ENCODE data around the gene STX16.

Gene STX16

GRCh38 chr20:58636396-58636982 is 14.6 kb upstream of the STX16 start:
- TF ChIP-seq REST (IDR thresholded peaks at IDR 0.05; ENCODE audit: insufficient read depth in 1 of 2, low read depth in 2 of 2, low read length in 2 of 2) (no peak), TAF1 (IDR thresholded peaks at IDR 0.05; ENCODE audit: borderline replicate concordance, insufficient read depth, low read length) (no peak)

GRCh38 chr20:58636983-58637421 is 14.1 kb upstream of the STX16 start:
- no peak for TF ChIP-seq POLR2AphosphoS5 (IDR thresholded peaks at IDR 0.05; ENCODE audit: low read depth, low read length)
- no peak for TF ChIP-seq REST (IDR thresholded peaks at IDR 0.05; ENCODE audit: insufficient read depth in 1 of 2, low read depth in 2 of 2, low read length in 2 of 2)
- TF ChIP-seq SIN3A (IDR thresholded peaks at IDR 0.05; ENCODE audit: borderline replicate concordance, insufficient read depth, low read length), result no peak
- TF ChIP-seq FOXP2 (optimal IDR thresholded peaks at IDR 0.05; ENCODE audit: borderline replicate concordance, extremely low read depth, extremely low read length, insufficient read depth), result no peak
- no peak for TF ChIP-seq TAF1 (IDR thresholded peaks at IDR 0.05; ENCODE audit: borderline replicate concordance, insufficient read depth, low read length)

- TF ChIP-seq TAF1 (IDR thresholded peaks at IDR 0.05; ENCODE audit: borderline replicate concordance, insufficient read depth, low read length) (no peak), FOXP2 (optimal IDR thresholded peaks at IDR 0.05; ENCODE audit: borderline replicate concordance, extremely low read depth, extremely low read length, insufficient read depth) (no peak), REST (IDR thresholded peaks at IDR 0.05; ENCODE audit: insufficient read depth in 1 of 2, low read depth in 2 of 2, low read length in 2 of 2) (no peak)
Observed at GRCh38 chr20:58637466-58638213, 13.4 kb upstream of the STX16 start.

- TF ChIP-seq POLR2AphosphoS5 (IDR thresholded peaks at IDR 0.05; ENCODE audit: low read depth, low read length) (no peak), TAF1 (IDR thresholded peaks at IDR 0.05; ENCODE audit: borderline replicate concordance, insufficient read depth, low read length) (no peak), REST (IDR thresholded peaks at IDR 0.05; ENCODE audit: insufficient read depth in 1 of 2, low read depth in 2 of 2, low read length in 2 of 2) (no peak), FOXP2 (optimal IDR thresholded peaks at IDR 0.05; ENCODE audit: borderline replicate concordance, extremely low read depth, extremely low read length, insufficient read depth) (no peak), SIN3A (IDR thresholded peaks at IDR 0.05; ENCODE audit: borderline replicate concordance, insufficient read depth, low read length) (no peak)
Observed at GRCh38 chr20:58638467-58639181, 12.5 kb upstream of the STX16 start.

All from PFSK-1 (cell line).